HCT116 (cell line): ENCODE results near the gene IQGAP2. TPM values are rescaled to one million over a fixed set of nuclear protein-coding genes. Genes with fewer than 3 reads are reported as not detected.

Experiments used
- ATAC-seq: fragments of 200-7000 bp; cut with Tn5 transposase; 2 replicates; pipeline ENCODE4 v1.9.1; 2020; ENCODE audit warnings: mild to moderate bottlenecking, moderate library complexity
- BruUV-seq: library from RNA; stranded (reverse); fragments of 400-500 nt; replicated peaks from 2 replicates; lab custom pipeline; 2021; lab: Mats Ljungman, UMichigan
- CTCF ChIA-PET: fragments of 300-600 bp; sonication (Branson Sonifier 250); formaldehyde crosslinking; loops from one replicate; lab custom pipeline; 2021; ENCODE audit warnings: antibody characterized with exemption; lab: Charles Lee
- POLR2A ChIA-PET: fragments of 300-600, 350-600 bp; sonication (Branson Sonifier 250); formaldehyde crosslinking; loops from one replicate; lab custom pipeline; 2021; ENCODE audit warnings: antibody characterized with exemption; lab: Charles Lee
- RAD21 ChIA-PET, 2 experiments: fragments of 300-600 bp; sonication (Branson Sonifier 250); formaldehyde crosslinking; loops; one replicate each; lab custom pipeline; 2023; ENCODE audit warnings: low total read pairs in 2 of 2; ENCODE audit not compliant: uncharacterized antibody in 2 of 2, unreplicated experiment in 2 of 2, low non-redundant PET in 1 of 2; lab: Charles Lee
- DNase-seq: peaks from one replicate; pipeline ENCODE4 v3.0.0-alpha.2; 2010; ENCODE audit warnings: low read depth, low spot score
- H2AFZ ChIP-seq: fragments of 200-600 bp; shearing (Covaris generic), sonication (generic); 2 replicates; pipeline ENCODE4 v1.6.1; 2017; ENCODE audit warnings: low read depth, mixed run types, mixed read lengths, antibody characterized with exemption, low read length; ENCODE audit not compliant: poor library complexity, severe bottlenecking
- H3K27ac ChIP-seq: 2 replicates; pipeline ENCODE4 v1.5.1; 2012; ENCODE audit warnings: low read depth, low read length
- H3K27me3 ChIP-seq: fragments of 200-600 bp; sonication (generic); 2 replicates; pipeline ENCODE4 v1.6.1; 2016; ENCODE audit warnings: mixed run types, low read length, mixed read lengths; ENCODE audit not compliant: insufficient read depth
- H3K36me3 ChIP-seq, 2 experiments: fragments of 200-500 bp in 1 of 2; fragments of 200-600 bp in 1 of 2; sonication (Bioruptor generic) in 1 of 2; sonication (generic) in 1 of 2; 2 replicates each; pipeline versions ENCODE4 v1.5.1 to v1.6.1; 2014 to 2016; ENCODE audit warnings: low read length in 2 of 2, inconsistent platforms in 1 of 2, mixed read lengths in 1 of 2, mixed run types in 1 of 2; ENCODE audit not compliant: insufficient read depth in 2 of 2, control insufficient read depth in 1 of 2
- H3K4me1 ChIP-seq, 2 experiments: fragments of 200-600 bp in 1 of 2; sonication (generic) in 1 of 2; 2 replicates each; pipeline versions ENCODE4 v1.5.1 to v1.6.1; 2012 to 2017; ENCODE audit warnings: low read length in 2 of 2, inconsistent platforms in 1 of 2, mild to moderate bottlenecking in 1 of 2, mixed read lengths in 1 of 2, mixed run types in 1 of 2, moderate library complexity in 1 of 2; ENCODE audit not compliant: insufficient read depth in 2 of 2, control insufficient read depth in 1 of 2
- H3K4me2 ChIP-seq: fragments of 200-600 bp; sonication (generic); 2 replicates; pipeline ENCODE4 v1.6.1; 2017; ENCODE audit warnings: mixed run types, low read length, mixed read lengths
- H3K4me3 ChIP-seq, 2 experiments: fragments of 200-600 bp in 1 of 2; sonication (generic) in 1 of 2; replicated peaks in 1 of 2; 2 replicates each; pipeline ENCODE4 v1.5.1; 2011 to 2016; ENCODE audit warnings: low read length in 2 of 2, control low read depth in 1 of 2, low read depth in 1 of 2, mild to moderate bottlenecking in 1 of 2, mixed read lengths in 1 of 2, mixed run types in 1 of 2
- H3K79me2 ChIP-seq: fragments of 200-600 bp; sonication (generic); 2 replicates; pipeline ENCODE4 v1.6.1; 2017; ENCODE audit warnings: mild to moderate bottlenecking, mixed run types, low read length, moderate library complexity, mixed read lengths; ENCODE audit not compliant: insufficient read depth
- H3K9ac ChIP-seq: fragments of 200-600 bp; sonication (generic); 2 replicates; pipeline ENCODE4 v1.6.1; 2016; ENCODE audit warnings: low read length, mixed read lengths
- H3K9me2 ChIP-seq: fragments of 200-600 bp; sonication (generic), shearing (Covaris generic); 2 replicates; pipeline ENCODE4 v1.6.1; 2017; ENCODE audit warnings: mixed run types, mild to moderate bottlenecking, moderate library complexity; ENCODE audit not compliant: insufficient read depth
- H3K9me3 ChIP-seq, 2 experiments: fragments of 200-500 bp in 1 of 2; fragments of 200-600 bp in 1 of 2; sonication (Bioruptor generic) in 1 of 2; sonication (generic) in 1 of 2; 2 replicates each; pipeline ENCODE4 v1.6.1; 2014 to 2017; ENCODE audit warnings: low read length in 2 of 2, mixed read lengths in 2 of 2, inconsistent platforms in 1 of 2, low read depth in 1 of 2, mild to moderate bottlenecking in 1 of 2, mixed run types in 1 of 2, moderate library complexity in 1 of 2; ENCODE audit not compliant: control insufficient read depth in 1 of 2, insufficient read depth in 1 of 2
- H4K20me1 ChIP-seq: fragments of 200-600 bp; sonication (generic), shearing (Covaris generic); 2 replicates; pipeline ENCODE4 v1.6.1; 2017; ENCODE audit warnings: mixed run types, mild to moderate bottlenecking, moderate library complexity; ENCODE audit not compliant: insufficient read depth
- CEBPB ChIP-seq: IDR thresholded peaks from 2 replicates; pipeline ENCODE4 v1.6.1; 2012; ENCODE audit warnings: low read depth
- EGR1 ChIP-seq: IDR thresholded peaks from 2 replicates; pipeline ENCODE4 v1.6.1; 2012; ENCODE audit warnings: low read depth
- ELF1 ChIP-seq: IDR thresholded peaks from 2 replicates; pipeline ENCODE4 v1.6.1; 2012; ENCODE audit warnings: low read depth, borderline replicate concordance
- EZH2 ChIP-seq: fragments of 200-600 bp; sonication (generic); IDR thresholded peaks from 2 replicates; pipeline ENCODE4 v1.6.1; 2017; ENCODE audit warnings: antibody characterized with exemption, mixed run types
- EZH2phosphoT487 ChIP-seq: fragments of 200-600 bp; IDR thresholded peaks from 2 replicates; pipeline ENCODE4 v1.6.1; 2018; ENCODE audit warnings: antibody characterized with exemption, borderline replicate concordance
- FOSL1 ChIP-seq: IDR thresholded peaks from 2 replicates; pipeline ENCODE4 v1.6.1; 2012; ENCODE audit warnings: low read depth
- POLR2A ChIP-seq: IDR thresholded peaks from 2 replicates; pipeline ENCODE4 v1.7.0; 2011; ENCODE audit warnings: borderline replicate concordance; ENCODE audit not compliant: insufficient read depth, insufficient read length; ENCODE audit errors: extremely low read depth
- SIN3A ChIP-seq: IDR thresholded peaks from 2 replicates; pipeline ENCODE4 v1.6.1; 2012; ENCODE audit warnings: low read depth
- SP1 ChIP-seq: IDR thresholded peaks from 2 replicates; pipeline ENCODE4 v1.6.1; 2012; ENCODE audit warnings: low read depth
- SRF ChIP-seq: IDR thresholded peaks from 2 replicates; pipeline ENCODE4 v1.6.1; 2012; ENCODE audit warnings: low read depth
- TCF7L2 ChIP-seq: IDR thresholded peaks from 2 replicates; pipeline ENCODE4 v1.7.0; 2011; ENCODE audit warnings: borderline replicate concordance, inconsistent platforms; ENCODE audit not compliant: insufficient read depth, insufficient read length; ENCODE audit errors: extremely low read depth
- YY1 ChIP-seq: IDR thresholded peaks from 2 replicates; pipeline ENCODE4 v1.6.1; 2011; ENCODE audit warnings: low read length, low read depth, moderate library complexity, mild to moderate bottlenecking; ENCODE audit not compliant: insufficient replicate concordance; ENCODE audit errors: extremely low read depth
- intact Hi-C: fragments of 100-400 bp; cut with micrococcal nuclease; formaldehyde crosslinking; loops from 2 replicates; pipeline ENCODE4 v1.10.0; 2022
- total RNA-seq: library from RNA; stranded (reverse); gene quantifications from one replicate; pipeline ENCODE4 v1.2.1, GENCODE V29; 2021; ENCODE audit not compliant: unreplicated experiment
- TF ChIP-seq, protein P1 (sequence below): IDR thresholded peaks from 2 replicates; pipeline ENCODE4 v1.6.1; 2012
- TF ChIP-seq, protein P2 (sequence below): IDR thresholded peaks from 2 replicates; pipeline ENCODE4 v1.6.1; 2012; ENCODE audit warnings: low read depth
- TF ChIP-seq, protein P3 (sequence below): IDR thresholded peaks from 2 replicates; pipeline ENCODE4 v1.6.1; 2012

The IQGAP2 gene
- total RNA-seq, 1 experiment from 2014 or later: 2.0 TPM

DNA sequence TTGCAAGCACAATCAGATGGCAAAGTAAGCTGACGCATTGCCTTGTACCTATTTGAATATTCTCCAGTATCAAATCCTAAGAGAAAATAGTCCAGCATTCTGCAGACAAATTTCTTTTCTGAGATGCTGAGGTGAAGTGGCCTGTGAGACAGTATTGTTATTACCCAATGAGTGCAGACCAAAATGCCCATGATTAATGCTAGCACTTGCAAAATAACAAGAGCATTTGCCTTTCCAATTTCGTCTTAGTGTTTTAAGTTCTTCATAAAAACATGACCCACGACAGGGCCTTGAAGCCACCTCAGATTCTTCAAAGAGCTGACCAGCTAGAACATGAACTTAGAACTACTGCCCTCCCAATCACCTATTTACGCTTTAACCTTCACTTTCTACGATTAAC, 2.6 kb upstream of the IQGAP2 start:
- Histone ChIP-seq H3K4me3 (no peak overlapping the region), H3K4me1 (peaks cover 5 to 19% of the 10 kb centered on the region in 2 experiments; a peak in 2 of 4 replicates), H2AFZ (no peak overlapping the region), H3K79me2 (no peaks in the 10 kb centered on the region), H3K27me3 (peaks cover 14% of the 10 kb centered on the region; the same call in 1 of the 2 replicates), H3K4me2 (no peak overlapping the region), H3K36me3 (no peaks in the 10 kb centered on the region), H3K9ac (no peak overlapping the region), H3K27ac (no peak overlapping the region), H3K9me3 (no peaks in the 10 kb centered on the region), H3K9me2 (no peaks in the 10 kb centered on the region), H4K20me1 (no peaks in the 10 kb centered on the region)
- intact Hi-C loops: no loop called here
- no peak for TF ChIP-seq EZH2phosphoT487
- TF ChIP-seq, protein P1, sequence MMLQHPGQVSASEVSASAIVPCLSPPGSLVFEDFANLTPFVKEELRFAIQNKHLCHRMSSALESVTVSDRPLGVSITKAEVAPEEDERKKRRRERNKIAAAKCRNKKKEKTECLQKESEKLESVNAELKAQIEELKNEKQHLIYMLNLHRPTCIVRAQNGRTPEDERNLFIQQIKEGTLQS: no peak
- TF ChIP-seq, protein P2, sequence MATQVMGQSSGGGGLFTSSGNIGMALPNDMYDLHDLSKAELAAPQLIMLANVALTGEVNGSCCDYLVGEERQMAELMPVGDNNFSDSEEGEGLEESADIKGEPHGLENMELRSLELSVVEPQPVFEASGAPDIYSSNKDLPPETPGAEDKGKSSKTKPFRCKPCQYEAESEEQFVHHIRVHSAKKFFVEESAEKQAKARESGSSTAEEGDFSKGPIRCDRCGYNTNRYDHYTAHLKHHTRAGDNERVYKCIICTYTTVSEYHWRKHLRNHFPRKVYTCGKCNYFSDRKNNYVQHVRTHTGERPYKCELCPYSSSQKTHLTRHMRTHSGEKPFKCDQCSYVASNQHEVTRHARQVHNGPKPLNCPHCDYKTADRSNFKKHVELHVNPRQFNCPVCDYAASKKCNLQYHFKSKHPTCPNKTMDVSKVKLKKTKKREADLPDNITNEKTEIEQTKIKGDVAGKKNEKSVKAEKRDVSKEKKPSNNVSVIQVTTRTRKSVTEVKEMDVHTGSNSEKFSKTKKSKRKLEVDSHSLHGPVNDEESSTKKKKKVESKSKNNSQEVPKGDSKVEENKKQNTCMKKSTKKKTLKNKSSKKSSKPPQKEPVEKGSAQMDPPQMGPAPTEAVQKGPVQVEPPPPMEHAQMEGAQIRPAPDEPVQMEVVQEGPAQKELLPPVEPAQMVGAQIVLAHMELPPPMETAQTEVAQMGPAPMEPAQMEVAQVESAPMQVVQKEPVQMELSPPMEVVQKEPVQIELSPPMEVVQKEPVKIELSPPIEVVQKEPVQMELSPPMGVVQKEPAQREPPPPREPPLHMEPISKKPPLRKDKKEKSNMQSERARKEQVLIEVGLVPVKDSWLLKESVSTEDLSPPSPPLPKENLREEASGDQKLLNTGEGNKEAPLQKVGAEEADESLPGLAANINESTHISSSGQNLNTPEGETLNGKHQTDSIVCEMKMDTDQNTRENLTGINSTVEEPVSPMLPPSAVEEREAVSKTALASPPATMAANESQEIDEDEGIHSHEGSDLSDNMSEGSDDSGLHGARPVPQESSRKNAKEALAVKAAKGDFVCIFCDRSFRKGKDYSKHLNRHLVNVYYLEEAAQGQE: no peak
- TF ChIP-seq TCF7L2: no peak
- TF ChIP-seq EZH2: no peak
- TF ChIP-seq YY1: no peak
- TF ChIP-seq SP1: no peak
- TF ChIP-seq ELF1: no peak
- TF ChIP-seq SIN3A: no peak
- TF ChIP-seq FOSL1: no peak
- TF ChIP-seq, protein P3, sequence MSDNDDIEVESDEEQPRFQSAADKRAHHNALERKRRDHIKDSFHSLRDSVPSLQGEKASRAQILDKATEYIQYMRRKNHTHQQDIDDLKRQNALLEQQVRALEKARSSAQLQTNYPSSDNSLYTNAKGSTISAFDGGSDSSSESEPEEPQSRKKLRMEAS: no peak
- no peak for TF ChIP-seq CEBPB
- no peak for TF ChIP-seq POLR2A
- TF ChIP-seq SRF: no peak
- no peak for TF ChIP-seq EGR1
- BruUV-seq: no TSS peak
- ChIA-PET RAD21 (no interaction called here), POLR2A (no interaction called here), CTCF (no interaction called here)
- DNase-seq (no peak), ATAC-seq (no peak)
